Glutamatergic neuron (in vitro differentiated cells): ENCODE results near the gene TANGO2. TPM values are rescaled to one million over a fixed set of nuclear protein-coding genes. Genes with fewer than 3 reads are reported as not detected.

ENCODE experiments used
- DNase-seq: peaks from one replicate; pipeline ENCODE4 v3.0.0; 2022
- H3K27ac Mint-ChIP-seq: one replicate; pipeline ENCODE4 v1.8.0; 2020; ENCODE audit warnings: mild to moderate bottlenecking, mixed read lengths, inconsistent platforms; ENCODE audit not compliant: unreplicated experiment
- H3K27me3 Mint-ChIP-seq: one replicate; pipeline ENCODE4 v1.8.0; 2020; ENCODE audit warnings: mild to moderate bottlenecking, moderate library complexity, mixed read lengths, inconsistent platforms; ENCODE audit not compliant: unreplicated experiment
- H3K36me3 Mint-ChIP-seq: one replicate; pipeline ENCODE4 v1.8.0; 2020; ENCODE audit warnings: mild to moderate bottlenecking, mixed read lengths, inconsistent platforms; ENCODE audit not compliant: unreplicated experiment
- H3K4me1 Mint-ChIP-seq: one replicate; pipeline ENCODE4 v1.8.0; 2020; ENCODE audit warnings: mild to moderate bottlenecking, low read depth, mixed read lengths, inconsistent platforms; ENCODE audit not compliant: unreplicated experiment
- H3K4me3 Mint-ChIP-seq: one replicate; pipeline ENCODE4 v1.8.0; 2020; ENCODE audit warnings: mild to moderate bottlenecking, mixed read lengths, inconsistent platforms; ENCODE audit not compliant: unreplicated experiment
- H3K9me3 Mint-ChIP-seq: one replicate; pipeline ENCODE4 v1.8.0; 2020; ENCODE audit warnings: mild to moderate bottlenecking, moderate library complexity, mixed read lengths, inconsistent platforms; ENCODE audit not compliant: unreplicated experiment
- CTCF ChIP-seq: fragments of 200-600 bp; sonication (generic); IDR thresholded peaks from one replicate; pipeline ENCODE4 v1.5.0; 2021; ENCODE audit not compliant: partially characterized antibody, unreplicated experiment
- total RNA-seq: library from RNA; stranded (reverse); fragmentation: NEBNext Ultra II Directional; extraction: Animal tissue kit (Norgen Biotek cat#: 25700); gene quantifications from one replicate; pipeline ENCODE4 v1.2.1, GENCODE V29; 2021; ENCODE audit not compliant: unreplicated experiment

TANGO2 gene
- total RNA-seq, 1 donor from 2014 or later = 31.8 TPM

DNA sequence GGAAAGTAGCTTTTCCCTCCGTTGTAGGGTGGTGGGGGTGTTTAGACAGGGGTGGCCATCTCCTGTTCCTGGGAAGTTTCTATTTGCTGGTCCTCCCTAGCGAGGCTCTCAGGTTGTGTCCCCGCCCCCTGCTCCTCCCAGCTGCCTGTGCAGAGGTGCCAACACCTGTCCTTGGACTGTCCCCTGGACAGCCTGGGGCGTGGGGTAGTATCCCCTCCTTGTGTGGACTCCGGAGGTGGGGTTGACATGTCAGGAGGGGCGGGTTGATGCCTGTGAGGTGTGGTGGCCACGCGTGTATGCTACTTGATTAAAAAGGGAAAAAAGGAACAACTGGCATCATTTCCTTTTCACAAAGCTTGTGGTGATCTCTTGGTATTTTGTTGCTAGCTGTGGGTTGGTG, 80.7 kb downstream of the TANGO2 start:
- H3K27ac Mint-ChIP-seq = no peak overlapping the region
- peaks cover 28% of the 10 kb centered on the region for H3K4me1 Mint-ChIP-seq
- peaks cover 6% of the 10 kb centered on the region for H3K27me3 Mint-ChIP-seq
- H3K4me3 Mint-ChIP-seq = no peak overlapping the region
- TF ChIP-seq CTCF = no peak
- DNase-seq = peak; percentile 10
- peaks cover 22% of the 10 kb centered on the region for H3K36me3 Mint-ChIP-seq
- peaks cover 13% of the 10 kb centered on the region for H3K9me3 Mint-ChIP-seq

GRCh38 chr22:20102203-20102780, 81.4 kb downstream of the TANGO2 start:
- Mint-ChIP-seq H3K4me1 (peaks cover 32% of the 10 kb centered on the region), H3K36me3 (peaks cover 17% of the 10 kb centered on the region), H3K27me3 (peaks cover 8% of the 10 kb centered on the region), H3K4me3 (no peak overlapping the region), H3K27ac (peak overlapping the region; percentile 39), H3K9me3 (peaks cover 15% of the 10 kb centered on the region)
- DNase-seq = peak; percentile 33
- no peak for TF ChIP-seq CTCF

GRCh38 chr22:20105456-20106204, 84.7 kb downstream of the TANGO2 start:
- H3K27ac Mint-ChIP-seq = peak overlapping the region; percentile 77
- H3K4me3 Mint-ChIP-seq = no peak overlapping the region
- peaks cover 34% of the 10 kb centered on the region for H3K4me1 Mint-ChIP-seq
- no peak for TF ChIP-seq CTCF
- H3K9me3 Mint-ChIP-seq = peaks cover 13% of the 10 kb centered on the region
- DNase-seq = peak; percentile 4
- H3K36me3 Mint-ChIP-seq = peaks cover 14% of the 10 kb centered on the region
- peaks cover 14% of the 10 kb centered on the region for H3K27me3 Mint-ChIP-seq

- Mint-ChIP-seq H3K4me1 (peaks cover 34% of the 10 kb centered on the region), H3K4me3 (peak overlapping the region; percentile 52), H3K27me3 (peaks cover 20% of the 10 kb centered on the region), H3K27ac (peak overlapping the region; percentile 84), H3K36me3 (peaks cover 14% of the 10 kb centered on the region), H3K9me3 (peaks cover 13% of the 10 kb centered on the region)
- TF ChIP-seq CTCF = no peak
- peak; percentile 32 for DNase-seq
Observed at GRCh38 chr22:20106205-20106848, 85.4 kb downstream of the TANGO2 start.

DNA sequence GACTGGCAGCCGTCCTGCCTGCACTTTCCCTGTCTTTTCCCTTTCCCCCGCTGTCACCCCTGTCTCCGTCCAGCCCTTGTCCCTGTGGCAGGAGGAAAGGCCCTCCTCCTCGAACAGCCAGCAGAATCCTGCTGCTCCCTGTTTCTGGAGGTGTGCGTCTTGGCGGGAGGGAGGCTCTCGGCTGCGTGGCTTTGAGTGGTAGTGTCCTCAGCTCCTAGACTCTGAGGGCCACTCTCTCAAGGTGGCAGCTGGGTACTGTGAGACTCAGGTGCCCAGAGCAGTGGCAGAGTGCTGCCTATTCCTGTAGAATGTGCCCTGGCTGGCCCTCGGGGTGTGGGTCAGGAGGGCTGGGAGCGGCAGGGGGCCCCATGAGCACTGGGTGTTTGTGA, 85.9 kb downstream of the TANGO2 start:
- no peak for TF ChIP-seq CTCF

More for the DNA sequence above, 85.9 kb downstream of the TANGO2 start:
- H3K4me1 Mint-ChIP-seq = peaks cover 34% of the 10 kb centered on the region
- peaks cover 21% of the 10 kb centered on the region for H3K27me3 Mint-ChIP-seq
- H3K9me3 Mint-ChIP-seq = peaks cover 13% of the 10 kb centered on the region
- H3K27ac Mint-ChIP-seq = peak overlapping the region; percentile 84
- H3K36me3 Mint-ChIP-seq = peaks cover 14% of the 10 kb centered on the region
- H3K4me3 Mint-ChIP-seq = no peak overlapping the region
- DNase-seq = peak; percentile 16
